ENCODE data around the gene ECE1.

DNA sequence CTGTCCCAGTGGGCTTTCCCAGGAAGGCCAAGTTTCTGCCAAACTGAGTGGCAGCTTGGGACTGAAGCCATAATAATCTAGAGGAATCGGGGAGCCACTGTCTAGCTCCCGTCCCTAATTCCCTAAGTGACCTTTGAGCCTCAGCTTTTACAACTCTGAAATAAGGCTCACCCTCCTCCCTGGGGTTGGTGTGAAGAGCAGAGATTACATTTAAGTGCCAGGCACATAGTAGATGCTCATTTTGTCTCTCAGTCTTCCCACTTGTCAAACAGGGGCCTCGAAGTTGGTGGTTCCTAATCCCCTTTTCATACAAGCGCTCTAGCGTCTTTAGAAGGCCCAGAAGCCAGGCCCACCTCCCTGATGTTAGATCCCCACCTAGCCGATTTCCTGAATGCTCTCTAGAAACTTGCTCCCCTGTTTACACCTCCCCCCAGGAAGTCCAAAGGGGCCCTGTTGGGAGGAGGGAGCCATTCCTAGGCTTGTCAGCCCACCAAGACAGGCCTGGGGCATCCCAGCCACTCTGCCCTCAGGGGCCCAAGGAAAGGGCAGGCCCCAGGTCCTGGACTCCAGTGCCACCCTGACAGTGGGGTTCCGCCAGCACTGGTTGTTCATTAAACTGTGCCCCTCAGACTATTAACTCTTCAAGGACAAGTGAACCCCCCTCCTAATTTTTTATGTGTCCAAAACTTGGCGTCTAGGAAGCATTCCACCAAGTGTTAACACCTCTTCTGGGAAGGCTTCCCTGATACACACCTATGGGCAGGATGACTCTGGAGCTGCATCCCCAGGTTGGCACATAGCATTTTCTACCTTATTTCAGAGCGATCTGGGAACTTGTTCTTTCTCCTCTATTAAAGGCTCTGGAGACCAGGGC lies 49.3 kb upstream of the ECE1 start:
- TF ChIP-seq POLR2A (IDR thresholded peaks at IDR 0.05), result no peak
- TF ChIP-seq, protein P1, sequence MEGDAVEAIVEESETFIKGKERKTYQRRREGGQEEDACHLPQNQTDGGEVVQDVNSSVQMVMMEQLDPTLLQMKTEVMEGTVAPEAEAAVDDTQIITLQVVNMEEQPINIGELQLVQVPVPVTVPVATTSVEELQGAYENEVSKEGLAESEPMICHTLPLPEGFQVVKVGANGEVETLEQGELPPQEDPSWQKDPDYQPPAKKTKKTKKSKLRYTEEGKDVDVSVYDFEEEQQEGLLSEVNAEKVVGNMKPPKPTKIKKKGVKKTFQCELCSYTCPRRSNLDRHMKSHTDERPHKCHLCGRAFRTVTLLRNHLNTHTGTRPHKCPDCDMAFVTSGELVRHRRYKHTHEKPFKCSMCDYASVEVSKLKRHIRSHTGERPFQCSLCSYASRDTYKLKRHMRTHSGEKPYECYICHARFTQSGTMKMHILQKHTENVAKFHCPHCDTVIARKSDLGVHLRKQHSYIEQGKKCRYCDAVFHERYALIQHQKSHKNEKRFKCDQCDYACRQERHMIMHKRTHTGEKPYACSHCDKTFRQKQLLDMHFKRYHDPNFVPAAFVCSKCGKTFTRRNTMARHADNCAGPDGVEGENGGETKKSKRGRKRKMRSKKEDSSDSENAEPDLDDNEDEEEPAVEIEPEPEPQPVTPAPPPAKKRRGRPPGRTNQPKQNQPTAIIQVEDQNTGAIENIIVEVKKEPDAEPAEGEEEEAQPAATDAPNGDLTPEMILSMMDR (IDR thresholded peaks at IDR 0.05), result no peak
- TF ChIP-seq POLR2AphosphoS5 (IDR thresholded peaks at IDR 0.05), result no peak

Measured in transverse colon (tissue), 4 donors.